ENCODE results near the gene ATP2B2.

The ATP2B2 gene

GRCh38 chr3:10528046-10528445, 22.7 kb upstream of the ATP2B2 start:
- no peak for DNase-seq

- no peak for DNase-seq
These were observed 22.1 kb upstream of the ATP2B2 start for GRCh38 chr3:10527295-10528001.

- DNase-seq: no peak
These were observed 21.0 kb upstream of the ATP2B2 start for GRCh38 chr3:10526366-10526765.

GRCh38 chr3:10524799-10525301, 19.5 kb upstream of the ATP2B2 start:
- no peak for DNase-seq

GRCh38 chr3:10524270-10524669, 18.9 kb upstream of the ATP2B2 start:
- no peak for DNase-seq

- no peak for DNase-seq
These were observed 18.2 kb upstream of the ATP2B2 start for GRCh38 chr3:10523561-10523960.

GRCh38 chr3:10522646-10523303, 17.4 kb upstream of the ATP2B2 start:
- no peak for DNase-seq

GRCh38 chr3:10521772-10522441, 16.5 kb upstream of the ATP2B2 start:
- DNase-seq: no peak

GRCh38 chr3:10520072-10520471, 14.7 kb upstream of the ATP2B2 start:
- no peak for DNase-seq

- no peak for DNase-seq
These were observed 13.8 kb upstream of the ATP2B2 start for GRCh38 chr3:10519236-10519635.

GRCh38 chr3:10518506-10519150, 13.2 kb upstream of the ATP2B2 start:
- DNase-seq: peak; percentile 57

GRCh38 chr3:10517627-10518026, 12.2 kb upstream of the ATP2B2 start:
- DNase-seq: no peak

GRCh38 chr3:10516544-10517452, 11.4 kb upstream of the ATP2B2 start:
- DNase-seq: no peak

GRCh38 chr3:10515884-10516495, 10.6 kb upstream of the ATP2B2 start:
- DNase-seq: no peak

GRCh38 chr3:10515396-10515795, 10.0 kb upstream of the ATP2B2 start:
- DNase-seq: no peak

GRCh38 chr3:10514407-10515069, 9.2 kb upstream of the ATP2B2 start:
- DNase-seq: no peak

GRCh38 chr3:10513306-10513705, 7.9 kb upstream of the ATP2B2 start:
- no peak for DNase-seq

- no peak for DNase-seq
These were observed 7.3 kb upstream of the ATP2B2 start for GRCh38 chr3:10512687-10513086.

- DNase-seq: no peak
These were observed 6.6 kb upstream of the ATP2B2 start for GRCh38 chr3:10511809-10512494.

GRCh38 chr3:10510743-10511432, 5.5 kb upstream of the ATP2B2 start:
- DNase-seq: no peak

Measured in retina (tissue), 1 donor.